Measurements from ENCODE around the gene THAP5. TPM values are rescaled to one million over a fixed set of nuclear protein-coding genes. Genes with fewer than 3 reads are reported as not detected.

The THAP5 gene
- total RNA-seq, 2 donors from 2014 or later = 16.8 to 18.1 TPM

Other genes starting within 250 kb of the THAP5 start
- gene NRCAM, start 113.3 kb downstream of the THAP5 start, total RNA-seq = not detected
- 10 to 100 TPM; 62.9 to 67.1 TPM for gene PNPLA8, start 43.6 kb downstream of the THAP5 start, total RNA-seq
- gene DNAJB9, start 168 bp upstream of the THAP5 start, total RNA-seq = 10 to 100 TPM; 54.3 to 58.3 TPM